ENCODE data around the gene CACNA1A. TPM values are rescaled to one million over a fixed set of nuclear protein-coding genes. Genes with fewer than 3 reads are reported as not detected.

Gene CACNA1A
- total and polyA plus RNA-seq, 2 of the 4 experiments (the other 2 are of a cell fraction): 5.9 to 15.0 TPM

DNA sequence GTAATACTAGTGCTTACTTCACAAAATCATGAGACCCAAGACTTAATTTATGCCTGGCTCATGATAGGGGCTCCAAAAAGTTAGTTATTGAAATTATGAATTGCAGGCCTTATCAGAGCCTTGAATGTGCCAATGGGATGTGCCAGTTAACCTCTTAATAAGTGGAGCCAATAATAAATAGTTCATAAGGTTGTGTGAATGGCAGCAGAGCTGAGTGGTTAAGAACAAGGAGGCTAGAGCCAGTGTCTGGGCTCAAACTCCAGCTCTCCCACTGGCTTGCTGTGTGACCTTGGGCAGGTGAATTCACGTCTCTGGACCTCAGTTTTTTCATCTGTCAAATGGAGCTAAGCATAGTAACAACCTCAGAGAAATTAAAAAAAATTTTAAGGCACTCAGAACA, 222.4 kb downstream of the CACNA1A start:
- no peak overlapping the region for H2AFZ ChIP-seq (replicated peaks; ENCODE audit: low read length, poor library complexity)
- no peaks in the 10 kb centered on the region; the same call in 1 of the 2 replicates for H3K27me3 ChIP-seq (ENCODE audit: control insufficient read depth, insufficient read depth, low read length)
- H2AK9ac ChIP-seq (replicated peaks; ENCODE audit: low read depth, low read length, poor library complexity): no peak overlapping the region
- H3K36me3 ChIP-seq (ENCODE audit: control insufficient read depth, insufficient read depth, low read length): peaks cover 4% of the 10 kb centered on the region; the same call in 1 of the 2 replicates
- ChIA-PET CTCF (no interaction called here), POLR2A (ENCODE audit: unreplicated experiment) (no interaction called here)
- DNase-seq (no peak), ATAC-seq (ENCODE audit: low read depth) (no peak)
- no peaks in the 10 kb centered on the region for H3K79me1 ChIP-seq (ENCODE audit: low read depth in 1 of 2, low read length in 2 of 2)
- TF ChIP-seq, protein P1, sequence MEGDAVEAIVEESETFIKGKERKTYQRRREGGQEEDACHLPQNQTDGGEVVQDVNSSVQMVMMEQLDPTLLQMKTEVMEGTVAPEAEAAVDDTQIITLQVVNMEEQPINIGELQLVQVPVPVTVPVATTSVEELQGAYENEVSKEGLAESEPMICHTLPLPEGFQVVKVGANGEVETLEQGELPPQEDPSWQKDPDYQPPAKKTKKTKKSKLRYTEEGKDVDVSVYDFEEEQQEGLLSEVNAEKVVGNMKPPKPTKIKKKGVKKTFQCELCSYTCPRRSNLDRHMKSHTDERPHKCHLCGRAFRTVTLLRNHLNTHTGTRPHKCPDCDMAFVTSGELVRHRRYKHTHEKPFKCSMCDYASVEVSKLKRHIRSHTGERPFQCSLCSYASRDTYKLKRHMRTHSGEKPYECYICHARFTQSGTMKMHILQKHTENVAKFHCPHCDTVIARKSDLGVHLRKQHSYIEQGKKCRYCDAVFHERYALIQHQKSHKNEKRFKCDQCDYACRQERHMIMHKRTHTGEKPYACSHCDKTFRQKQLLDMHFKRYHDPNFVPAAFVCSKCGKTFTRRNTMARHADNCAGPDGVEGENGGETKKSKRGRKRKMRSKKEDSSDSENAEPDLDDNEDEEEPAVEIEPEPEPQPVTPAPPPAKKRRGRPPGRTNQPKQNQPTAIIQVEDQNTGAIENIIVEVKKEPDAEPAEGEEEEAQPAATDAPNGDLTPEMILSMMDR (conservative IDR thresholded peaks at IDR 0.05; ENCODE audit: low read depth, low read length): no peak
- no peak for TF ChIP-seq MXI1 (IDR thresholded peaks at IDR 0.05; ENCODE audit: borderline replicate concordance, low read depth, low read length)
- no peak for TF ChIP-seq RFX5 (IDR thresholded peaks at IDR 0.05; ENCODE audit: low read depth, low read length)
- TF ChIP-seq, protein P2, sequence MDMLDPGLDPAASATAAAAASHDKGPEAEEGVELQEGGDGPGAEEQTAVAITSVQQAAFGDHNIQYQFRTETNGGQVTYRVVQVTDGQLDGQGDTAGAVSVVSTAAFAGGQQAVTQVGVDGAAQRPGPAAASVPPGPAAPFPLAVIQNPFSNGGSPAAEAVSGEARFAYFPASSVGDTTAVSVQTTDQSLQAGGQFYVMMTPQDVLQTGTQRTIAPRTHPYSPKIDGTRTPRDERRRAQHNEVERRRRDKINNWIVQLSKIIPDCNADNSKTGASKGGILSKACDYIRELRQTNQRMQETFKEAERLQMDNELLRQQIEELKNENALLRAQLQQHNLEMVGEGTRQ (IDR thresholded peaks at IDR 0.05; ENCODE audit: low read depth, low read length): no peak
- no peak for TF ChIP-seq MAZ (IDR thresholded peaks at IDR 0.05; ENCODE audit: borderline replicate concordance, low read depth, low read length)
- no peak for TF ChIP-seq NFE2L2 (IDR thresholded peaks at IDR 0.05; ENCODE audit: low read depth, low read length)
- no peak for TF ChIP-seq BHLHE40 (IDR thresholded peaks at IDR 0.05; ENCODE audit: low read depth, low read length)
- no peak for TF ChIP-seq CEBPB (IDR thresholded peaks at IDR 0.05; ENCODE audit: low read depth, low read length)
- no peak for TF ChIP-seq CHD1 (IDR thresholded peaks at IDR 0.05; ENCODE audit: low read depth, low read length)
- TF ChIP-seq, protein P3, sequence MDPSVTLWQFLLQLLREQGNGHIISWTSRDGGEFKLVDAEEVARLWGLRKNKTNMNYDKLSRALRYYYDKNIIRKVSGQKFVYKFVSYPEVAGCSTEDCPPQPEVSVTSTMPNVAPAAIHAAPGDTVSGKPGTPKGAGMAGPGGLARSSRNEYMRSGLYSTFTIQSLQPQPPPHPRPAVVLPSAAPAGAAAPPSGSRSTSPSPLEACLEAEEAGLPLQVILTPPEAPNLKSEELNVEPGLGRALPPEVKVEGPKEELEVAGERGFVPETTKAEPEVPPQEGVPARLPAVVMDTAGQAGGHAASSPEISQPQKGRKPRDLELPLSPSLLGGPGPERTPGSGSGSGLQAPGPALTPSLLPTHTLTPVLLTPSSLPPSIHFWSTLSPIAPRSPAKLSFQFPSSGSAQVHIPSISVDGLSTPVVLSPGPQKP (IDR thresholded peaks at IDR 0.05; ENCODE audit: borderline replicate concordance, low read depth, low read length): no peak
- no peak for TF ChIP-seq MAFK (IDR thresholded peaks at IDR 0.05; ENCODE audit: low read depth, low read length)
- no peak for TF ChIP-seq SMC3 (IDR thresholded peaks at IDR 0.05; ENCODE audit: low read depth, low read length)
- TF ChIP-seq FOS (IDR thresholded peaks at IDR 0.05; ENCODE audit: low read depth, low read length): no peak
- no peak overlapping the region for H3K14ac ChIP-seq (replicated peaks; ENCODE audit: low read depth, low read length)
- H3K4ac ChIP-seq (ENCODE audit: low read depth, low read length): no peak overlapping the region
- no peaks in the 10 kb centered on the region for H3K9me3 ChIP-seq (ENCODE audit: control insufficient read depth, insufficient read depth, low read length)
- H2AK5ac ChIP-seq (ENCODE audit: low read depth, low read length): no peak overlapping the region
- H3K9ac ChIP-seq (ENCODE audit: low read depth, low read length): no peak overlapping the region
- no peaks in the 10 kb centered on the region for H3K4me1 ChIP-seq (ENCODE audit: control insufficient read depth, insufficient read depth, low read length)
- no peak overlapping the region for H3K4me2 ChIP-seq (ENCODE audit: low read depth, low read length)
- no peaks in the 10 kb centered on the region for H4K20me1 ChIP-seq (ENCODE audit: insufficient read depth, low read length)
- no peaks in the 10 kb centered on the region for H3K9me1 ChIP-seq (ENCODE audit: insufficient read depth, low read length)
- no peak overlapping the region for H3K4me3 ChIP-seq (ENCODE audit: insufficient read depth, low read depth, low read length)
- WGBS, 2 experiments (ENCODE audit: extremely low coverage in 2 of 2, insufficient read length in 1 of 2): no CpG with 5 or more reads among the region's 1 CpG
- no peak overlapping the region for H3K27ac ChIP-seq (ENCODE audit: insufficient read depth, low read length)
- H2BK120ac ChIP-seq (ENCODE audit: low read depth, low read length): no peak overlapping the region
- no peak overlapping the region for H3K23ac ChIP-seq (ENCODE audit: low read depth, low read length)
- no peak overlapping the region for H2BK20ac ChIP-seq (ENCODE audit: low read depth, low read length)
- H3K18ac ChIP-seq (ENCODE audit: low read depth, low read length): no peak overlapping the region
- no peak overlapping the region for H4K91ac ChIP-seq (ENCODE audit: insufficient read depth, low read depth, low read length)
- no peak overlapping the region for H2BK15ac ChIP-seq (ENCODE audit: low read depth, low read length)
- no peak overlapping the region for H2BK5ac ChIP-seq (ENCODE audit: low read depth, low read length, poor library complexity, severe bottlenecking)
- dilution Hi-C loops (cut with HindIII; ENCODE audit: low sequenced_read_pairs, unreplicated experiment) (no loop called here), intact Hi-C loops (cut with micrococcal nuclease) (no loop called here), in situ Hi-C loops (cut with MboI; ENCODE audit: low sequenced_read_pairs) (loop anchor here (25.0 kb wide), 2 partner anchors 428 to 578 kb away; no protein-coding TSS in a partner anchor)
- no TSS peak for BruUV-seq (replicated peaks)
- no peak overlapping the region for H4K5ac ChIP-seq (ENCODE audit: low read depth, low read length)
- H3K56ac ChIP-seq (ENCODE audit: extremely low read depth, insufficient read depth, low read length): no peak overlapping the region
- H4K8ac ChIP-seq (ENCODE audit: low read depth in 2 of 2, low read length in 2 of 2): no peak overlapping the region

All from IMR-90 (cell line).